Activated CD8-positive, alpha-beta T cell treated with anti-CD3 and anti-CD28 coated beads for 36 hours (primary cell): ENCODE data around the gene MYO6. TPM values are rescaled to one million over a fixed set of nuclear protein-coding genes. Genes with fewer than 3 reads are reported as not detected.

Experiments
- ATAC-seq: fragments of 200-7000 bp; cut with Tn5 transposase; one replicate; pipeline ENCODE4 v1.10.0; 2021; ENCODE audit warnings: mild to moderate bottlenecking, moderate library complexity
- CTCF ChIA-PET: fragments of 350-600 bp; sonication (Branson Sonifier 250); formaldehyde crosslinking; loops from one replicate; lab custom pipeline; 2021; ENCODE audit warnings: antibody characterized with exemption; lab: Charles Lee
- POLR2A ChIA-PET: fragments of 350-600 bp; sonication (Branson Sonifier 250); formaldehyde crosslinking; loops from one replicate; lab custom pipeline; 2021; ENCODE audit warnings: antibody characterized with exemption; lab: Charles Lee
- DNase-seq: peaks from one replicate; pipeline ENCODE4 v3.0.0-alpha.2; 2020
- H3K27ac Mint-ChIP-seq: one replicate; pipeline ENCODE4 v1.8.0; 2021; ENCODE audit warnings: mild to moderate bottlenecking, mixed read lengths
- H3K27me3 Mint-ChIP-seq: one replicate; pipeline ENCODE4 v1.8.0; 2021; ENCODE audit warnings: mixed read lengths
- H3K36me3 Mint-ChIP-seq: one replicate; pipeline ENCODE4 v1.8.0; 2021; ENCODE audit warnings: low read depth, mixed read lengths
- H3K4me1 Mint-ChIP-seq: one replicate; pipeline ENCODE4 v1.8.0; 2021; ENCODE audit warnings: low read depth, mixed read lengths
- H3K4me3 Mint-ChIP-seq: one replicate; pipeline ENCODE4 v1.8.0; 2021; ENCODE audit warnings: mild to moderate bottlenecking, moderate library complexity, mixed read lengths
- H3K9me3 Mint-ChIP-seq: one replicate; pipeline ENCODE4 v1.8.0; 2021; ENCODE audit warnings: mixed read lengths
- intact Hi-C: fragments of 100-400 bp; cut with micrococcal nuclease; formaldehyde crosslinking; loops from one replicate; pipeline ENCODE4 v1.10.0; 2022
- total RNA-seq, 2 experiments: library from RNA; stranded (reverse); gene quantifications; one replicate each; pipeline ENCODE4 v1.2.3, GENCODE V29; 2021
- TF ChIP-seq, protein P1 (sequence below): fragments of 200-600 bp; IDR thresholded peaks from one replicate; pipeline ENCODE4 v1.8.0; 2022; ENCODE audit warnings: antibody characterized with exemption, mild to moderate bottlenecking

MYO6 gene
- total RNA-seq, 2 experiments from 2014 or later = 1.4 TPM

DNA sequence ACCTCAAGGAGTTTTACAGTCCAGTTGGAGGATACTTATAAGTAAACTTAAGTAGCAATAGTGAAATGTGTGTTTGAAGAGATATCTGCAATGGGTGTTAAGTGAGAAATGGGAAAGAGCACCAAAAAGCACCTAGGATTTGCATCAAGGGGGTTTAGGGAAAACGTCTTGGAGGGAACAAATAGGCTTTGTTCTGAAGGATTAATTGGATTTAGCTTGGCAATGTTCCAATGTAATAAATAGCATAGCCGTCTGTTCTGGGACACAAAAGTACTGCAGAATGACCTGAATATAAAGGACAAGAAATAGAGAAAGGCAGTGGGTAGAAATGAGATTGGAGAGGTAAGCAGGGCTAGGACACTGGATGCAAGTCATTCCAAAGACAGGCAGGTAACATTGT, 2.8 kb upstream of the MYO6 start:
- Mint-ChIP-seq H3K27me3 (peaks cover 35% of the 10 kb centered on the region), H3K27ac (no peak overlapping the region), H3K36me3 (no peaks in the 10 kb centered on the region), H3K4me1 (peaks cover 4% of the 10 kb centered on the region), H3K9me3 (no peaks in the 10 kb centered on the region), H3K4me3 (no peak overlapping the region)
- DNase-seq = no peak
- ATAC-seq = no peak
- intact Hi-C loops = no loop called here
- ChIA-PET CTCF (no interaction called here), POLR2A (no interaction called here)
- TF ChIP-seq, protein P1, sequence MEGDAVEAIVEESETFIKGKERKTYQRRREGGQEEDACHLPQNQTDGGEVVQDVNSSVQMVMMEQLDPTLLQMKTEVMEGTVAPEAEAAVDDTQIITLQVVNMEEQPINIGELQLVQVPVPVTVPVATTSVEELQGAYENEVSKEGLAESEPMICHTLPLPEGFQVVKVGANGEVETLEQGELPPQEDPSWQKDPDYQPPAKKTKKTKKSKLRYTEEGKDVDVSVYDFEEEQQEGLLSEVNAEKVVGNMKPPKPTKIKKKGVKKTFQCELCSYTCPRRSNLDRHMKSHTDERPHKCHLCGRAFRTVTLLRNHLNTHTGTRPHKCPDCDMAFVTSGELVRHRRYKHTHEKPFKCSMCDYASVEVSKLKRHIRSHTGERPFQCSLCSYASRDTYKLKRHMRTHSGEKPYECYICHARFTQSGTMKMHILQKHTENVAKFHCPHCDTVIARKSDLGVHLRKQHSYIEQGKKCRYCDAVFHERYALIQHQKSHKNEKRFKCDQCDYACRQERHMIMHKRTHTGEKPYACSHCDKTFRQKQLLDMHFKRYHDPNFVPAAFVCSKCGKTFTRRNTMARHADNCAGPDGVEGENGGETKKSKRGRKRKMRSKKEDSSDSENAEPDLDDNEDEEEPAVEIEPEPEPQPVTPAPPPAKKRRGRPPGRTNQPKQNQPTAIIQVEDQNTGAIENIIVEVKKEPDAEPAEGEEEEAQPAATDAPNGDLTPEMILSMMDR = no peak

DNA sequence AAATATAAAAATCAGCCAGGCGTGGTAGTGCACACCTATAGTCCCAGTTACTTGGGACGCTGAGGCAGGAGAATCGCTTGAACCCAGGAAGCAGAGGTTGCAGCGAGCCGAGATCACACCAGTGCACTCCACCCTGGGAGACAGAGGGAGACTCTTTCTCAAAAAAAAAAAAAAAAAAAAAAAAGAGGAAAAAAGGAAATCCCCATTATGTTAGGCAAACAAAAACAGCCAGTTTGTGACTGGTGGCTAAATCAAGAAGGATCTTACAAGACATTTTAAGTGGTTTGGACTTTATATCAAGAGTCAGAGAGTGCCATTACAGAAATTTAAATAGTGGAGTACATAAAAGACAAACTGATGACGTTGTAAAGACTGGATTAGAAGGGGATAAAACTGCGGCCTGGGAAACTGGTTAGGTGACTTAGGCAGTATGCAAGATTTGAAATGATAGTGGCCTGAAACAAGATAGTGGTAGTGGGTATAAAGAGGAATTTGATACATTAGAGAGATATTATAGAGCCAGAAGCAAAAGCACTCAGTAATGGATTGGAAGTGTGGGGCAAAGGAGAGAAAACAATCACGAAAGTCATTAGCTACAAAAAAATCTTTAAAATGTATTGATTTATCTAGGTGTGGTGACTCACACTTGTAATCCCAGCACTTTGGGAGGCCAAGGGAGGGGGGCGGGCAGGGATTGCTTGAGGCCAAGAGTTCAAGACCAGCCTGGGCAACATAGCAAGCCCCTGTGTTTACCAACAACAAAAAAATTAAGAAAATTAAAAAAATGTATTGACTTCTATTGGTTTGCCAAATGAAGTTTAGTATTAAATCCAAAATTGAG, 1.7 kb upstream of the MYO6 start:
- Mint-ChIP-seq H3K4me3 (no peak overlapping the region), H3K36me3 (no peaks in the 10 kb centered on the region), H3K9me3 (no peaks in the 10 kb centered on the region), H3K27me3 (peaks cover 35% of the 10 kb centered on the region), H3K27ac (no peak overlapping the region), H3K4me1 (peaks cover 6% of the 10 kb centered on the region)
- ATAC-seq = no peak
- ChIA-PET CTCF (no interaction called here), POLR2A (no interaction called here)
- TF ChIP-seq, protein P1 = no peak
- intact Hi-C loops = no loop called here
- DNase-seq = no peak

DNA sequence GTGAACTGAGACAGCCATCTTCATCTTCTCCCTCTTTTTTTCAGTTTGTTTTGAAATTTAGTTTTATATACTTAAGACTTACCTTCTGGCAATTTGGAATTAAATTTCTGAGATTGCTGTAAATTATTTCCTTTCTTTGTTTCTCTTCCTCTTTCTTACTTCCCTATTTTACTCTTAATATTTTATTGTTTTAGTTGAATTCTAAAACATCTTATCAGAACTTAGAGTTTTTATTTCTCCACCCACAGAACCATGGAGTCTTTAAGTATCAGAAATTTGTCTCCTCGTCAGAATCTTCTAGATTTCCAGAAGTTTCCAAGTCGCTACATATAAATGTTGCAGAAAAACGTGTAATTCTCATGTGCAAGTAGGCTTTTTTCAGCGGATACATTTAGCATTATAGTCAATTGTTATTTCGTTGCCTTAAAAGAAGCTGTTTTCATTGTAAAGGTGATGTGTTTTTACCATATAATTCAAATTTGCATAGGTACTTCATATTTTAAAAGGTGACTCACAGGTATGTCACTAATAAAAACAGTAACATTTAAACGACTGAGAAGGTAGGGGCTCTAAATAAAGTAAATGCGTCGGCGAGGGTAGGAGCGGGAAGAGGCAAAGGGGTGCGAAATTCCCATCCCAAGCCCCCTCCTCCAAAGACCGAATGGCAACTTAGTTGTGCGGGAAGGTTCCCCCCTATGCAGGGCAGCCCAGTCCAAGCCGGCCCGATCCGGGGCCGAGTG, 866 bp upstream of the MYO6 start:
- intact Hi-C loops = no loop called here
- Mint-ChIP-seq H3K27ac (no peak overlapping the region), H3K4me3 (peak overlapping the region; percentile 69), H3K36me3 (no peaks in the 10 kb centered on the region), H3K4me1 (peaks cover 6% of the 10 kb centered on the region), H3K27me3 (peaks cover 40% of the 10 kb centered on the region), H3K9me3 (no peaks in the 10 kb centered on the region)
- TF ChIP-seq, protein P1 = no peak
- POLR2A ChIA-PET = no interaction called here
- peak; percentile 8 for ATAC-seq
- CTCF ChIA-PET = no interaction called here
- no peak for DNase-seq

DNA sequence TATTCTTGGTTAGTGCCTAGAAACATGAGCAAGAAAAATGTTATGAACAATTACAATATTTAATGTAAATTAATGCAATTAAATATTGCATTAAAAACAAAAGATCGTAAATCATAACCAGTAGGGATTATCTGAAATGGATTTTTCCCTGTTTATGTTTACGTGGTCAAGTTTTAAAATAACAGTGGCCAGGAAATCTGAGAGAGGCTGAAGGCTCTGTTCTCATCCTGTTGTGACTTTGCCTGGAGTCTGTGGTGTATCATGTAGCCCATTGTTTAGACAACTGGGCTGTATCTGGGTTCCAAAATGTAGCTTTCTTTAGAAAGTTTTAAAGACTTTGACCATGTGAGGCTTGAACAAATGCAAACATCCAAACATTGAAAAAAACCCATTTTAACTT, 2.4 kb downstream of the MYO6 start:
- Mint-ChIP-seq H3K36me3 (no peaks in the 10 kb centered on the region), H3K9me3 (no peaks in the 10 kb centered on the region), H3K27me3 (peaks cover 33% of the 10 kb centered on the region), H3K27ac (no peak overlapping the region), H3K4me1 (peaks cover 6% of the 10 kb centered on the region), H3K4me3 (no peak overlapping the region)
- TF ChIP-seq, protein P1 = no peak
- CTCF ChIA-PET = no interaction called here
- intact Hi-C loops = no loop called here
- ATAC-seq = no peak
- no peak for DNase-seq
- POLR2A ChIA-PET = no interaction called here

DNA sequence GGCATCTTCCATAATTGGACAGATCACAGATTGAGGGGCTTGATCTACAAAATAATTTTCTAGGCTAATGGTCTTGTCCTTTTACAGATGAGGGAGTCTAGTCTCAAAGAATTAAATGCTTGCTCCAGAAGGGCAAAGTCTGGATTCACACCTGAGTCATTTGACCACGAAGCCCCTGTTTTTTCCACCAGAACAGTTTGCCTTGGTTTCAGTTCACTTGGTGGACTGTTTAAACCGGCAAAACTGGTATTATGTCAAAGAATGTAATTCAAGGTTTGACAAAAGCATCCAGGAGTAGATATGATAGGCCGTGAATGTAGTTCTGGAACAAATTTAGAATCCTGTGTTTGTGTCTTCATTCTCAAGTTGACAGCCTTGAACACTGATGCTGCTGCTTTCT, 3.3 kb downstream of the MYO6 start:
- ATAC-seq = no peak
- no peaks in the 10 kb centered on the region for H3K9me3 Mint-ChIP-seq
- intact Hi-C loops = no loop called here

More for the DNA sequence above, 3.3 kb downstream of the MYO6 start:
- DNase-seq = no peak
- Mint-ChIP-seq H3K4me1 (peaks cover 6% of the 10 kb centered on the region), H3K36me3 (no peaks in the 10 kb centered on the region), H3K27ac (no peak overlapping the region), H3K27me3 (peaks cover 34% of the 10 kb centered on the region), H3K4me3 (no peak overlapping the region)
- TF ChIP-seq, protein P1 = no peak
- ChIA-PET POLR2A (no interaction called here), CTCF (no interaction called here)
